Mesenchymal stem cell (in vitro differentiated cells and primary cell): ENCODE data around the gene PMEPA1.

Experiments used
- DNase-seq: peaks from one replicate; pipeline ENCODE4 v3.0.0-alpha.2; 2013
- H2AFZ ChIP-seq: one replicate; pipeline ENCODE4 v1.6.1; 2013; ENCODE audit warnings: low read depth, mild to moderate bottlenecking, control low read depth, inconsistent platforms, low read length, moderate library complexity
- H2AK5ac ChIP-seq: 2 replicates; pipeline ENCODE4 v1.6.1; 2013; ENCODE audit warnings: low read length, moderate library complexity, mild to moderate bottlenecking, inconsistent platforms; ENCODE audit not compliant: severe bottlenecking
- H2BK120ac ChIP-seq: one replicate; pipeline ENCODE4 v1.6.1; 2013; ENCODE audit warnings: low read depth, mild to moderate bottlenecking, inconsistent platforms, low read length, moderate library complexity
- H2BK12ac ChIP-seq, 2 experiments: one replicate each; pipeline ENCODE4 v1.6.1; 2013; ENCODE audit warnings: inconsistent platforms in 2 of 2, low read length in 2 of 2, mild to moderate bottlenecking in 2 of 2, moderate library complexity in 2 of 2, control low read depth in 1 of 2
- H2BK15ac ChIP-seq: one replicate; pipeline ENCODE4 v1.6.1; 2013; ENCODE audit warnings: mild to moderate bottlenecking, low read depth, inconsistent platforms; ENCODE audit not compliant: poor library complexity, severe bottlenecking
- H2BK5ac ChIP-seq: 2 replicates; pipeline ENCODE4 v1.6.1; 2013; ENCODE audit warnings: low read depth, mild to moderate bottlenecking, low read length, control low read depth, inconsistent platforms; ENCODE audit not compliant: poor library complexity, severe bottlenecking
- H3K14ac ChIP-seq, 2 experiments: one replicate each; pipeline ENCODE4 v1.6.1; 2013; ENCODE audit warnings: inconsistent platforms in 2 of 2, low read length in 2 of 2, control low read depth in 1 of 2, mild to moderate bottlenecking in 1 of 2, moderate library complexity in 1 of 2
- H3K18ac ChIP-seq, 2 experiments: one replicate each; pipeline ENCODE4 v1.6.1; 2013; ENCODE audit warnings: inconsistent platforms in 2 of 2, low read length in 2 of 2, control low read depth in 1 of 2, low read depth in 1 of 2, mild to moderate bottlenecking in 1 of 2
- H3K23ac ChIP-seq, 2 experiments: one replicate each; pipeline ENCODE4 v1.6.1; 2013; ENCODE audit warnings: inconsistent platforms in 2 of 2, low read length in 2 of 2, mild to moderate bottlenecking in 2 of 2, moderate library complexity in 2 of 2, control low read depth in 1 of 2
- H3K27ac ChIP-seq: 2 replicates; pipeline ENCODE4 v1.5.1; 2013; ENCODE audit warnings: mild to moderate bottlenecking, moderate library complexity, low read length, control low read depth, inconsistent platforms; ENCODE audit not compliant: poor library complexity, severe bottlenecking
- H3K27me3 ChIP-seq, 2 experiments: 2 replicates each; pipeline versions ENCODE4 v1.6.1 to v1.7.0; 2013; ENCODE audit warnings: low read length in 2 of 2, mild to moderate bottlenecking in 2 of 2, moderate library complexity in 2 of 2, control low read depth in 1 of 2, inconsistent platforms in 1 of 2; ENCODE audit not compliant: control insufficient read depth in 1 of 2, insufficient read depth in 1 of 2
- H3K36me3 ChIP-seq, 2 experiments: 2 replicates each; pipeline versions ENCODE4 v1.6.1 to v1.7.0; 2013; ENCODE audit warnings: low read length in 2 of 2, control low read depth in 1 of 2, inconsistent platforms in 1 of 2, low read depth in 1 of 2, mild to moderate bottlenecking in 1 of 2; ENCODE audit not compliant: insufficient read depth in 2 of 2, control insufficient read depth in 1 of 2
- H3K4ac ChIP-seq, 2 experiments: one replicate each; pipeline ENCODE4 v1.6.1; 2013; ENCODE audit warnings: inconsistent platforms in 2 of 2, low read length in 2 of 2, mild to moderate bottlenecking in 2 of 2, moderate library complexity in 2 of 2, control low read depth in 1 of 2, low read depth in 1 of 2
- H3K4me1 ChIP-seq: 2 replicates; pipeline ENCODE4 v1.6.1; 2013; ENCODE audit warnings: low read depth, low read length, control low read depth; ENCODE audit not compliant: control insufficient read depth, insufficient read depth
- H3K4me2 ChIP-seq: 2 replicates; pipeline ENCODE4 v1.6.1; 2013; ENCODE audit warnings: low read length, mild to moderate bottlenecking, inconsistent platforms; ENCODE audit not compliant: poor library complexity, severe bottlenecking
- H3K4me3 ChIP-seq, 2 experiments: 2 replicates each; pipeline versions ENCODE4 v1.5.1 to v1.7.0; 2013; ENCODE audit warnings: low read length in 2 of 2, mild to moderate bottlenecking in 2 of 2, control low read depth in 1 of 2, low read depth in 1 of 2; ENCODE audit not compliant: insufficient read depth in 1 of 2
- H3K79me1 ChIP-seq: replicated peaks from 2 replicates; pipeline ENCODE4 v1.6.1; 2013; ENCODE audit warnings: mild to moderate bottlenecking, control low read depth, low read length, inconsistent platforms; ENCODE audit not compliant: poor library complexity, severe bottlenecking
- H3K9ac ChIP-seq: 2 replicates; pipeline ENCODE4 v1.7.0; 2013; ENCODE audit warnings: mild to moderate bottlenecking, low read length, moderate library complexity
- H3K9me3 ChIP-seq: 2 replicates; pipeline ENCODE4 v1.7.0; 2013; ENCODE audit warnings: mild to moderate bottlenecking, low read length; ENCODE audit not compliant: control insufficient read depth
- H4K8ac ChIP-seq: one replicate; pipeline ENCODE4 v1.6.1; 2013; ENCODE audit warnings: inconsistent platforms, mild to moderate bottlenecking, low read length, moderate library complexity
- H4K91ac ChIP-seq: one replicate; pipeline ENCODE4 v1.6.1; 2013; ENCODE audit warnings: mild to moderate bottlenecking, low read length, inconsistent platforms
- WGBS: methylation state at CpG from one replicate; pipeline ENCODE4 v1.1.7; 2013; ENCODE audit warnings: mixed read lengths; 5-methylcytosine and 5-hydroxymethylcytosine counted together

Gene PMEPA1

GRCh38 chr20:57625978-57626377 is 83.8 kb downstream of the PMEPA1 start:
- 69% methylated on average over 2 of the region's 2 CpGs for WGBS
- no peak overlapping the region for H3K4me3 ChIP-seq
- no peak overlapping the region for H3K23ac ChIP-seq
- no peak overlapping the region for H4K91ac ChIP-seq
- H3K4me2 ChIP-seq: no peak overlapping the region
- no peak overlapping the region for H2BK15ac ChIP-seq
- no peak overlapping the region for H2AFZ ChIP-seq
- H2BK120ac ChIP-seq: no peak overlapping the region
- no peak overlapping the region for H2AK5ac ChIP-seq
- no peak overlapping the region for H3K9ac ChIP-seq
- no peak overlapping the region for H3K4ac ChIP-seq
- H3K79me1 ChIP-seq: no peaks in the 10 kb centered on the region
- H3K27me3 ChIP-seq: peaks cover 14 to 36% of the 10 kb centered on the region in 2 experiments
- H3K14ac ChIP-seq: no peak overlapping the region
- no peak overlapping the region for H3K18ac ChIP-seq
- H4K8ac ChIP-seq: no peak overlapping the region
- H3K9me3 ChIP-seq: peaks cover 5% of the 10 kb centered on the region
- H3K27ac ChIP-seq: no peak overlapping the region
- H2BK12ac ChIP-seq: no peak overlapping the region
- H3K4me1 ChIP-seq: peaks cover 2% of the 10 kb centered on the region
- no peaks in the 10 kb centered on the region for H3K36me3 ChIP-seq
- H2BK5ac ChIP-seq: no peak overlapping the region
- no peak for DNase-seq

- H3K9ac ChIP-seq: no peak overlapping the region
- H3K14ac ChIP-seq: no peak overlapping the region
- H2BK12ac ChIP-seq: no peak overlapping the region
- H3K9me3 ChIP-seq: peaks cover 5% of the 10 kb centered on the region
- peaks cover 9 to 39% of the 10 kb centered on the region in 2 experiments for H3K27me3 ChIP-seq
- H2BK120ac ChIP-seq: no peak overlapping the region
- no peak overlapping the region for H2BK5ac ChIP-seq
- H3K4ac ChIP-seq: no peak overlapping the region
- H3K23ac ChIP-seq: no peak overlapping the region
- 93% methylated on average over 5 of the region's 7 CpGs for WGBS
- no peak overlapping the region for H2AK5ac ChIP-seq
- no peak overlapping the region for H3K4me3 ChIP-seq
- H4K91ac ChIP-seq: no peak overlapping the region
- H3K4me1 ChIP-seq: peaks cover 2% of the 10 kb centered on the region
- H3K27ac ChIP-seq: no peak overlapping the region
- H3K4me2 ChIP-seq: no peak overlapping the region
- no peaks in the 10 kb centered on the region for H3K79me1 ChIP-seq
- no peaks in the 10 kb centered on the region for H3K36me3 ChIP-seq
- no peak overlapping the region for H2BK15ac ChIP-seq
- no peak overlapping the region for H4K8ac ChIP-seq
- no peak for DNase-seq
- H2AFZ ChIP-seq: no peak overlapping the region
- no peak overlapping the region for H3K18ac ChIP-seq
Observed at GRCh38 chr20:57625181-57625958, 84.4 kb downstream of the PMEPA1 start.

- no peak overlapping the region for H3K18ac ChIP-seq
- H3K23ac ChIP-seq: no peak overlapping the region
- DNase-seq: no peak
- H3K4me3 ChIP-seq: no peak overlapping the region
- no peak overlapping the region for H2BK12ac ChIP-seq
- no peak overlapping the region for H3K4ac ChIP-seq
- H3K36me3 ChIP-seq: no peaks in the 10 kb centered on the region
- no peaks in the 10 kb centered on the region for H3K79me1 ChIP-seq
- H2AFZ ChIP-seq: no peak overlapping the region
- no peak overlapping the region for H4K8ac ChIP-seq
- H3K27me3 ChIP-seq: peaks cover 6 to 44% of the 10 kb centered on the region in 2 experiments
- H3K14ac ChIP-seq: no peak overlapping the region
- no peak overlapping the region for H2BK120ac ChIP-seq
- H3K4me1 ChIP-seq: peaks cover 2% of the 10 kb centered on the region
- H3K9ac ChIP-seq: no peak overlapping the region
- H3K9me3 ChIP-seq: peaks cover 5% of the 10 kb centered on the region
- no peak overlapping the region for H3K4me2 ChIP-seq
- H2AK5ac ChIP-seq: no peak overlapping the region
- WGBS: 73% methylated on average over 2 of the region's 3 CpGs
- no peak overlapping the region for H2BK5ac ChIP-seq
- H2BK15ac ChIP-seq: no peak overlapping the region
- H4K91ac ChIP-seq: no peak overlapping the region
- no peak overlapping the region for H3K27ac ChIP-seq
Observed at GRCh38 chr20:57624124-57624523, 85.7 kb downstream of the PMEPA1 start.

- peak overlapping the region in 1 of 2 experiments; percentile 21 for H3K4me3 ChIP-seq
- no peak overlapping the region for H3K18ac ChIP-seq
- no peak overlapping the region for H2BK120ac ChIP-seq
- no peak overlapping the region for H3K4me2 ChIP-seq
- no peak overlapping the region for H4K91ac ChIP-seq
- H3K4me1 ChIP-seq: peaks cover 2% of the 10 kb centered on the region
- H3K4ac ChIP-seq: no peak overlapping the region
- no peak overlapping the region for H2AK5ac ChIP-seq
- no peak overlapping the region for H4K8ac ChIP-seq
- H3K79me1 ChIP-seq: no peaks in the 10 kb centered on the region
- no peak overlapping the region for H2BK12ac ChIP-seq
- no peaks in the 10 kb centered on the region for H3K36me3 ChIP-seq
- H3K27ac ChIP-seq: no peak overlapping the region
- H3K14ac ChIP-seq: no peak overlapping the region
- H3K9ac ChIP-seq: no peak overlapping the region
- peaks cover 15 to 53% of the 10 kb centered on the region in 2 experiments for H3K27me3 ChIP-seq
- H2BK5ac ChIP-seq: no peak overlapping the region
- WGBS: 69% methylated on average over 13 of the region's 14 CpGs
- no peak overlapping the region for H3K23ac ChIP-seq
- DNase-seq: no peak
- no peak overlapping the region for H2BK15ac ChIP-seq
- H3K9me3 ChIP-seq: peaks cover 5% of the 10 kb centered on the region
- H2AFZ ChIP-seq: no peak overlapping the region
Observed at GRCh38 chr20:57622579-57623381, 87.0 kb downstream of the PMEPA1 start.
